ENCODE data around the gene TSPAN5.

Gene TSPAN5

DNA sequence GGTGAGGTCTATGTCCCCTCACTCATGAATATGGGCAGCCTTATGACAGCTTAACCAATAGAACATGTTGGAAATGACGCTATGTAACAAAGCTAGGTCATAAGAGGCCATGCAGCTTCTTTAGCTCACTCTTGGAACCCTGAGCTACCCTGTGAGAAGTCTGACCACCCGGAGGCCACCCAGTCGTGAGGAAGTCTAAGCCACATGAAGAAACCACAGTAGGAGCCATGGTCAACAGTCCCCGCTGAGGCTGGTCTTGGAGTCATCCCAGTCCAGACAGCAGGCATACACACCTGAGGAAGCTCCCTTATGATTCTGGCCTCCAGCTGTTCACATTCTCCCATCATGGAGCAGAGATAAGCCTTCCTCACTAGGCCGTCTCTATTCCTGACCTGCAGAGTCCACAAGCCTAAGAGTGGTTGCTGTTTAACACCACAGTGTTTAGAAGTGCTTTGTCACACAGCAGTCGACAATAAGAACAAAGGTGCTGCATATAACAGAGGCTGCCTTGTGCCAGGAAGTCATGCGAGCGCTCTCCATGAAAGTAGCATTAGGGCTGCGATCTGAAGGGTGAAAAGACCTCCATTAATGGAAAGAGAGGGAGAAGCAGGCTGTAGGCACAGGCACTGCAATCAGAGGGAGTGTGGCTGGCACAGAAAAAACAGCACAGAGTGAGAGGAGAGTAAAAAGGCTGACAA lies 38.2 kb downstream of the TSPAN5 start:
- DNase-seq (ENCODE audit: low read depth in 2 of 2, low spot score in 1 of 2): no peak

DNA sequence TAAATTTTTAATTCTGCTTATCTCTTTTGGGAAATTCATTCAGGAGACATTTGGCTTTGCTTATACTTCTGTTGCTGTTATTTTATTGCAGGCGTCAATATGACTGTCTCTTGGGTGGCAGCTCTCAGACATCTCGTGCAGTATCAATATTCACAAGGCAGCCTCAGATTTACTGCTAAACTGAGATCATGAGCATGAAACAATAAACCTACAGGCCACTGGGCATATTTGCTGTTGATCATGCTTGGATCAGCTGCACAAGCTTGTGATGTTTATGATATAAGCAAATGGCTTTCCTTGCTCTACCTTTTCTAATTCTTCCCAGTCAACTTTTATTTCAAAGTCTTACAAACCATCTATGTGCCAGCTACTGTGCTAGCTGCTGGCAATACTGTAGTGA lies 39.2 kb downstream of the TSPAN5 start:
- DNase-seq (ENCODE audit: low read depth in 2 of 2, low spot score in 1 of 2): no peak

GRCh38 chr4:98618680-98619079 lies 39.7 kb downstream of the TSPAN5 start:
- no peak for DNase-seq (ENCODE audit: low read depth in 2 of 2, low spot score in 1 of 2)

DNA sequence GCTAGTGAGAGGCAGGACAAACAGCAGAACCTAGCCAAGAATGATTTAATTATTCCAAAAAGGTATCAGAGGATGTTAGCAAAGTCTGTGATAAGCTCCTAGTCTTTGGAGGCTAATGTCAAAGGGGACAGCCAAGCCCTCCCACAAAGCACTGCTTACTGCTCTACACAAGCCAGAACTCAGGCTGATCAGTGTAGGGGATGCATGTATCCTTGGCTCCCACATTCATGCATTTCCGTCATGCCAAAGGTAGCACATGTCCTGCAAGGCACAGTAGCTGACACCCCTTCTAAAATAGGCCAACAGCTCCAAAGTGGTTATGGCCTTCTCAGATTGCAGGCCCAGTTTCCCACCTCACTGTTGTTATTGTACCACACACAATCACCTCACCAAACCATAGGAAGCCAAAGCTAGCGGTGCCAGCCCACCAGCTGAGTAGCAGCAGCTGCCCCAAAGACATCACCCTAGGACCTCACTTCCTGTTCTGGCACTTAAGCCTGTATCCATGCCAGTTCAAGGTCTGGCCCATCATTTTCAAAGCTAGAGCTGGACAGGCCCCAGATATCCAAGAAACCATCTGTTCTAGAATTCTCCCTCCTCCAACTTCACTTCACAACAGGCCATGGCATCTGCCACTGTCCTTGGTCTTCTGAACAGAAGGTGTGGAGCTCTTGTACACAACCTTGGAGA lies 40.9 kb downstream of the TSPAN5 start:
- no peak for DNase-seq (ENCODE audit: low read depth in 2 of 2, low spot score in 1 of 2)

- DNase-seq (ENCODE audit: low read depth in 2 of 2, low spot score in 1 of 2): no peak
Measured at GRCh38 chr4:98615991-98616390, 42.4 kb downstream of the TSPAN5 start.

DNA sequence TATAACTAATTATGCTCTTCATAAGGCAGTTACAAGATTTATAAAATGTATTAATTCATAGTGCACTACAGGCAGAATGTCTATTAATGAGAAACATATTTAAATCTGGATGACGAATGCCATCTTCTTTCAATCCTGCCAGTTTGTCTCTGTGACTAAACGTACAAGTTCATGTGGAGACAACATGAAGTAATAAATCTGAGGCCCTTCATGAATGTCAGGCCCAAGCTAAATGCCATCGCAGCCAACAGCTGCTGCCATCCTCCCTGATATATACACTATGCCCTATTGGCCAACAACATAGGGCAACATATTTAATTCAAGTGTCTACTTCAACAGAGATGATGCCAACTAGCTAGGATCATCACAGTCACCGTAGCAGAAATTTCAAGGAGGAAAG lies 43.7 kb downstream of the TSPAN5 start:
- no peak for DNase-seq (ENCODE audit: low read depth in 2 of 2, low spot score in 1 of 2)

DNA sequence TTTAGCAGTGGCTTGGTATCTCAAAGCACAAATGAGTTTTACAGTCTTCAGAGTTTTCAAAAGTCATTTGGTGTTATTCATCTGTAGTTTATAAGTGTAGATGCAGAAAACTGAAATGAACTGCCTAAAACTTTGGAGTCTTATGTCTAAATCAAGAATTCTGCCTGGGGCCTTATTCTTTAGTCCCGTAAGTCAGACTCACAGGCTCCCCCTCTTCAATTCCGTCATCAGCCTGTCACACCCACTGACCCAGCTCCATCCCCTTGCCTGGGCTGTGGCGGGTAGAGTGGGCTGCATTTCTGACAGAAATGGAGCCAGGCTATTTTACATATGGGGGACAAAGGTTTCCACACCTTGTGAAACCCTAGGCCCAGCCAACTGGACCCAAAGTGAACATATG lies 44.3 kb downstream of the TSPAN5 start:
- DNase-seq (ENCODE audit: low read depth in 2 of 2, low spot score in 1 of 2): no peak

GRCh38 chr4:98613453-98614075 lies 44.8 kb downstream of the TSPAN5 start:
- DNase-seq (ENCODE audit: low read depth in 2 of 2, low spot score in 1 of 2): no peak

- no peak for DNase-seq (ENCODE audit: low read depth in 2 of 2, low spot score in 1 of 2)
Measured at GRCh38 chr4:98612318-98613250, 45.8 kb downstream of the TSPAN5 start.

- DNase-seq (ENCODE audit: low read depth in 2 of 2, low spot score in 1 of 2): no peak
Measured at GRCh38 chr4:98611677-98612317, 46.6 kb downstream of the TSPAN5 start.

- DNase-seq (ENCODE audit: low read depth in 2 of 2, low spot score in 1 of 2): no peak
Measured at GRCh38 chr4:98610926-98611676, 47.3 kb downstream of the TSPAN5 start.

DNA sequence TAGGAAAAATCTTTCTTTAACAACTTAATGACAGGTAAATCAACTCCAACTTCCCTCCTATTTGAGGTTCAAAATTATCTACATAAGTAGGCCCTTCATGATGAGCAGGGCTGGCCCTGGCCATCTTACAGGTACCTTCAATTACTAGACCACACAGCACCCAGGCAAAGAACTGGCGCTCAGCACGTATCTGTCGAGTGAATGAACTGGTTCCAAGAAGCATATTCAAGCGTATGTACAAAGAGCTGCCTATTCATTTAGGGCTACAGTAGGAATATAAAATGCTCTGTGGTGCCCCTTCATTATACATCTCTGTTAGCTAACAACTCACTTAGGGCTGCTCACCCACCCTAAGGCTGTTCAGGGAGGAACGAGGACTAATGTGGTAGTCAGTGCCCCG lies 48.0 kb downstream of the TSPAN5 start:
- no peak for DNase-seq (ENCODE audit: low read depth in 2 of 2, low spot score in 1 of 2)

DNA sequence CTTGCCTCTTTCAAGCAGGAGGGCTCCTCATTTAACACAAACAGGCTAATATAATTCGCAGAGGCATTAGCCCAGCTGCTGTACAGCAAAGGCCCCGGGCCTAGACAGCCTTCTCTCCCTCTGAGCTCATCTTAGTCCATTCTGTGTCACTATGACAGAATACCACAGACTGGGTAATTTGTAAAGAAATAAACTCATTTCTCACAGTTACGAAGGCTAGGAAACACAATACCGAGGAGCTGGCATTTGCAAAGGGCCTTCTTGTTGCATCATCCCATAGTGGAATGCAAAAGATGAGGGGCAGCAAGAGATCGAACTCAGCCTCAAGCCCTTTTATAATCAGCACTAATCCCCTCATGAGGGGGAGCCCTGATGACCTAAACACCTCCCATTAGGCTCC lies 48.5 kb downstream of the TSPAN5 start:
- no peak for DNase-seq (ENCODE audit: low read depth in 2 of 2, low spot score in 1 of 2)

- DNase-seq (ENCODE audit: low read depth in 2 of 2, low spot score in 1 of 2): no peak
Measured at GRCh38 chr4:98608356-98608755, 50.1 kb downstream of the TSPAN5 start.

DNA sequence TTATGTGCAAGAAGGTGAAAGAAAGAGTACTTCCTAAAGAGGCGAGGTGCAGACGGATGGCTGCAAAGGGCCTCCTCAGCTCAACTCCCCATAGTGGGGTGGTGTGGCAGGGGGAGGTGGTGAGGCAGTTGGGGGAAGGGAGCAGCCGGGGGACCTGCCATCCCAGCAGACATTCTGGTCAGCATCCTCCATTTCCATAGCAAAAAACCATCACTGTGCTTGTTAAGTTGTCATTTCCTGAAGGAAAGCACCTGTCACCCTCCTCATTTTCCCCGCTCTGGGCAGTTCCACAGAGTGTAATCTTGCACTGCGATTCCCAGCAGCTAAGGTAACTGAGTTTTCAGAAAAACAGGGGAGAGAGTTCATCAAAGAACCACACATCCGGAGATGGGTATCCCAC lies 51.5 kb downstream of the TSPAN5 start:
- DNase-seq (ENCODE audit: low read depth in 2 of 2, low spot score in 1 of 2): no peak

GRCh38 chr4:98605216-98605615 lies 53.2 kb downstream of the TSPAN5 start:
- DNase-seq (ENCODE audit: low read depth in 2 of 2, low spot score in 1 of 2): no peak

DNA sequence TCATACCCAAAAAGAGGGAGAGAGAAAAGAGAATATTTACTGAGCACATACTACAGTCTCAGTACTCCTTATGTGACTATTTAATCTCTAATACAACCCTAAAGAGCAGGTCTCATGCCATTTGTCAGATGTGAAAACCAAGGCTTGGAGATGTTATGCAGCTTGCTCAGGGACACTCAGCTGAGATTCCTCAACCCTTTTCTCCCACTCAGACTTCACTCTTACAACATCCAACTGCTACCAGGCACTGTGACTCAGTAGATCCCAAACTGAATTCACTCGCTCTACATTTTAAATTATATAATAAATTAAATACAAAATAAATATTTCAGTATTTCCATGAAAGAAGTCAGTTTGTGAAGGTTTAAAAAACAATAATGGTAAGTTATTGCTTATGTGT lies 53.7 kb downstream of the TSPAN5 start:
- DNase-seq (ENCODE audit: low read depth in 2 of 2, low spot score in 1 of 2): no peak

- DNase-seq (ENCODE audit: low read depth in 2 of 2, low spot score in 1 of 2): no peak
Measured at GRCh38 chr4:98603683-98604521, 54.5 kb downstream of the TSPAN5 start.

DNA sequence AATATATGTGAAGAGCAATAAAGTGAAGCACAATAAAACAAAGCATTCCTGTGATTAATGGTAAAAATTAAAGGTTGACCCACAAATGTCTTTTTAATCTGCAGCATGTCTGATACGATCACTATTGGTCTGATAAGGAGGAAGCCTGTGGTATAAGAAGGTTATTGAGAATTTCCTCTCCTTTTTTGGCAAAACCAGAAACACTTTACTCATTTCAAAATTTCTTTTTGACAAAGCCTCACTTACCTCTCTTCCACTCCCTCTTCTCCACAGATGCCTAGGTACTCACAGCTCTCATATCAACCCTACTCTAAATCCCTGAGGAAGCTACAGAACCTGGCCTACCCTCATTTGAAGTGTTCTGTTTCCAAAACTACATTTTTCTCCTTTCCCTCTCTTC lies 56.1 kb downstream of the TSPAN5 start:
- no peak for DNase-seq (ENCODE audit: low read depth in 2 of 2, low spot score in 1 of 2)
